Subcutaneous abdominal adipose tissue (tissue), 5 donors: Measurements from ENCODE around the gene GLB1L3.
"Not testable (repeated sequence)": the region's sequence is repeated elsewhere in the genome, so short reads cannot be mapped to it uniquely, and the experiment has no call there.

ENCODE experiments used
- H3K27ac ChIP-seq: one replicate; pipeline ENCODE4 v1.7.0; 2013; ENCODE audit warnings: low read depth, mild to moderate bottlenecking, inconsistent platforms, low read length, moderate library complexity
- H3K27me3 ChIP-seq, 5 donors: one replicate each; pipeline ENCODE4 v1.7.0; 2013; ENCODE audit warnings: low read length in 5 of 5, inconsistent platforms in 1 of 5; ENCODE audit not compliant: control insufficient read depth in 5 of 5, insufficient read depth in 4 of 5
- H3K36me3 ChIP-seq, 5 donors: one replicate each; pipeline ENCODE4 v1.7.0; 2013; ENCODE audit warnings: low read length in 5 of 5; ENCODE audit not compliant: control insufficient read depth in 5 of 5, insufficient read depth in 5 of 5
- H3K4me1 ChIP-seq, 5 donors: one replicate each; pipeline ENCODE4 v1.7.0; 2013; ENCODE audit warnings: low read length in 5 of 5, mild to moderate bottlenecking in 3 of 5, moderate library complexity in 1 of 5; ENCODE audit not compliant: control insufficient read depth in 5 of 5, insufficient read depth in 5 of 5
- H3K4me3 ChIP-seq, 5 donors: one replicate each; pipeline ENCODE4 v1.7.0; 2013; ENCODE audit warnings: low read length in 5 of 5, low read depth in 1 of 5
- H3K9ac ChIP-seq, 5 donors: one replicate each; pipeline ENCODE4 v1.7.0; 2013; ENCODE audit warnings: low read length in 5 of 5, mild to moderate bottlenecking in 4 of 5, moderate library complexity in 3 of 5
- H3K9me3 ChIP-seq, 5 donors: one replicate each; pipeline ENCODE4 v1.7.0; 2013; ENCODE audit warnings: low read length in 5 of 5; ENCODE audit not compliant: control insufficient read depth in 5 of 5
- donor health status: healthy.
- donor health status: healthy.
- donor health status: healthy.
- donor health status: healthy.
- donor health status: healthy.

GLB1L3 gene

DNA sequence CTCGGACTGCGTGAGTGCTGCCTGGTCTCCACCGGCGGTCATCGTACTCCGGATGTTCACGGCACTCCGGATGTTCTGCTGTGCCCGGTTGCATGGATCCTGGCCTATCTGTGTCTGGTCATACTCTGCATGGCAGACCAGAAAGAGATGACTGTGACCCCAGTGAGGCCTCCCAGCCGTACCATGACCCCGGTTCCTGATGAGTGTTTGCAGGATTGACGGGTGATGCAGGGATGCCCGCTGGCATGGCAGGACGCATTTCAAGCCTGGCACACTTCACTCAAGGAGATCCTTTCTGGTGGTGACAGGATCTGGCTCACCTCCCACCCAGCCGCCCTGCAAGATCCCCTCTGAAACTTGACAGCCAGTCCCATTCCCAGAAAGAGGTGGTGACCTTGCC is 61.9 kb downstream of the GLB1L3 start:
- Histone ChIP-seq H3K27ac (no peak overlapping the region), H3K9me3 (no peaks in the 10 kb centered on the region), H3K27me3 (peaks cover 0 to 11% (median 8%) of the 10 kb centered on the region in 5 donors), H3K4me1 (no peaks in the 10 kb centered on the region), H3K9ac (no peak overlapping the region), H3K4me3 (no peak overlapping the region), H3K36me3 (no peaks in the 10 kb centered on the region)

- no peaks in the 10 kb centered on the region for H3K4me1 ChIP-seq
- peaks cover 0 to 12% (median 5%) of the 10 kb centered on the region in 5 donors for H3K27me3 ChIP-seq
- H3K9me3 ChIP-seq, result no peaks in the 10 kb centered on the region
- H3K9ac ChIP-seq, result no peak overlapping the region
- no peaks in the 10 kb centered on the region for H3K36me3 ChIP-seq
- no peak overlapping the region for H3K27ac ChIP-seq
- no peak overlapping the region for H3K4me3 ChIP-seq
Measured at GRCh38 chr11:134338654-134339053, 62.5 kb downstream of the GLB1L3 start.

DNA sequence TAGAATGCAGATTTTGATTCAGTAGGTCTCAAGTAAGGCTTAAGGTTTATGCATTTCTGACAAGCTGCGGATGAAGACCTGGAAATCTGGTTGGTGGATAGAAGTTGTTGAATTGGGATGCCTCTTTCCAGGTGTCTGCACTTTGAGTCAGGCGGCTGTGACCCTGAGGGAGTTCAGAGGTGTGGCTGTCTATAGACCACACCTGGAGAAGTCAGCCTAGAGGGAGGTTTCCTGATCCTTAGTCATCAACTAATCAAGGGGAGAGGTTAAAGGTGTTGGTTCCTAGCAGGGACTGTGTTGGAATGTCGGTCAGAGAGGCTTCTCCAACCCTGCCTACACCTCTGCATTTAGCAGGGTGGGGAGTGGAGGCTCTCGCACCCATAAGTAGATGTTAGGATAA is 63.6 kb downstream of the GLB1L3 start:
- Histone ChIP-seq H3K36me3 (no peaks in the 10 kb centered on the region), H3K27me3 (peaks cover 0 to 9% (median 3%) of the 10 kb centered on the region in 5 donors), H3K9ac (no peak overlapping the region), H3K27ac (no peak overlapping the region), H3K4me1 (no peaks in the 10 kb centered on the region), H3K9me3 (no peaks in the 10 kb centered on the region), H3K4me3 (no peak overlapping the region)

DNA sequence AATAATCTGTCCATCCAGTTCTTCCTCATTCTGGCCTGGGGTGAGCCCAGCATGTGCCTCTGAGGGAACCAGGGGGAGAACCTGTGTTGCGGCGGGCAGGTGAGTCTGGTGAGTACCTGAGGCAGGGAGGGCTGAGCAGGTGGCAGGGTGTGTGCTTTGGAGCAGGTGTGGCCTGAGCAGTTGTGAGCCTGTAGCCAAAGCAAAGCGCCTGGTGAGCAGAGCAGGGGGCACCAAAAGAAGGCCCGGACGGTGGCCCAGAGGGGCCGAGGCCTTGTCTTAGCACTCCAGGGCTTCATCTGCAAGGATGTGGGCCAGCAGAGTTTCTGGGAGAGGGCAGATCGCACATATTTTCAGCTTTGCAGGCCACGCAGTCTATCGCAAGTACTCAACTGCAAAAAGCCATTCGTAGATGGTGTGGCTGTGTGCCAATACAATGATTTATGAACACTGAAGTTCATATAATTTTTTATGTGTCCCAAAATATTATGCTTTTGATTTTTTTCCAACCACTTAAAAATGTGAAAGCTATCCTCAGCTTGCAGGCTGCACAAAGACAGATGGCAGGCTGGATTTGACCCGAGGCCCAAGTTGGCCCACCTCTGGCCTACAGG is 64.3 kb downstream of the GLB1L3 start:
- no peaks in the 10 kb centered on the region for H3K4me1 ChIP-seq
- H3K27me3 ChIP-seq, result peaks cover 0 to 9% (median 3%) of the 10 kb centered on the region in 5 donors
- H3K9ac ChIP-seq, result no peak overlapping the region
- H3K27ac ChIP-seq, result no peak overlapping the region
- H3K9me3 ChIP-seq, result no peaks in the 10 kb centered on the region
- no peak overlapping the region for H3K4me3 ChIP-seq
- H3K36me3 ChIP-seq, result no peaks in the 10 kb centered on the region

- H3K27me3 ChIP-seq, result peaks cover 0 to 12% (median 5%) of the 10 kb centered on the region in 5 donors
- no peaks in the 10 kb centered on the region for H3K36me3 ChIP-seq
- H3K4me3 ChIP-seq, result no peak overlapping the region
- no peaks in the 10 kb centered on the region for H3K4me1 ChIP-seq
- no peak overlapping the region for H3K27ac ChIP-seq
- H3K9ac ChIP-seq, result no peak overlapping the region
- no peaks in the 10 kb centered on the region for H3K9me3 ChIP-seq
Measured at GRCh38 chr11:134341805-134342571, 65.8 kb downstream of the GLB1L3 start.

DNA sequence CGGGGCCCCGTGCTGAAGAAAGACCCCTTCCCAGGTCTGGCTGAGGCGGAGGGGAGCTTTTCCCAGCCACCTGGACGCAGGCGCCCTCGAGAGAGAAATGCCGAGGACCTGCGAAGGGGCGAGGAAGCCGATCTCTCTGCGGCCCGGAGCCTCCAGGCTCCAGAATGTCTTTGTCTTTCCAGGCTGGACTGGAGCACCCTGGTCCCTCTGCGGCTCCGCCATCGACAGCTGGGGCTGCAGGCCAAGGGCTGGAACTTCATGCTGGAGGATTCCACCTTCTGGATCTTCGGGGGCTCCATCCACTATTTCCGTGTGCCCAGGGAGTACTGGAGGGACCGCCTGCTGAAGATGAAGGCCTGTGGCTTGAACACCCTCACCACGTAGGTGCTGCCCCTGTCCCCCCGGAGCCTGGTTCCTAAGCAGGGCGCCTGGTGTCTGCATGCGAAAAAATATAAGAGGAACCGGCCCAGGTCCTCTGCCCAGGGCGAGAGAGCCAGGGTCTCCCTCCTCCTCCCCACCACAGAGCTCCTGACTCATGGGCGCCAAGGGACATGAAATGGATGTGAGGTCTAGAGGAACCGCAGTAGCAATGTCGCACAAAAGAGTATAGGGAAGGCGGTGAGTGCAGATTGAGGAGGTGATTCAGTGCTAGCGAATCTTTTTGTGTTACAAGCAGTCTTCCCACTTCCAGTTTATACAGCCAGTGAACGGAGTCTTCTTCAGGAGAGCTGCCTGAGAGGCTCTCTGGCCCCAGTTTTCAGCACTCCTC is 66.6 kb downstream of the GLB1L3 start:
- Histone ChIP-seq H3K4me1 (no peaks in the 10 kb centered on the region), H3K27ac (no peak overlapping the region), H3K27me3 (peaks cover 3 to 12% (median 5%) of the 10 kb centered on the region in 5 donors), H3K4me3 (no peak overlapping the region), H3K36me3 (no peaks in the 10 kb centered on the region), H3K9me3 (no peaks in the 10 kb centered on the region), H3K9ac (no peak overlapping the region)

GRCh38 chr11:134343646-134344045 is 67.5 kb downstream of the GLB1L3 start:
- Histone ChIP-seq H3K4me1 (no peaks in the 10 kb centered on the region), H3K4me3 (no peak overlapping the region), H3K27ac (no peak overlapping the region), H3K27me3 (peaks cover 3 to 12% (median 5%) of the 10 kb centered on the region in 5 donors), H3K36me3 (no peaks in the 10 kb centered on the region), H3K9ac (no peak overlapping the region), H3K9me3 (no peaks in the 10 kb centered on the region)

- not testable (repeated sequence) for H3K4me1 ChIP-seq, H3K36me3 ChIP-seq, H3K9me3 ChIP-seq, H3K9ac ChIP-seq, H3K27ac ChIP-seq, H3K4me3 ChIP-seq
- peaks cover 3 to 12% (median 5%) of the 10 kb centered on the region in 5 donors for H3K27me3 ChIP-seq
Measured at GRCh38 chr11:134344497-134345236, 68.5 kb downstream of the GLB1L3 start.

- Histone ChIP-seq H3K4me1 (no peaks in the 10 kb centered on the region), H3K27ac (no peak overlapping the region)
Measured at GRCh38 chr11:134345237-134345550, 69.0 kb downstream of the GLB1L3 start.

More at GRCh38 chr11:134345237-134345550, 69.0 kb downstream of the GLB1L3 start:
- Histone ChIP-seq H3K4me3 (no peak overlapping the region), H3K9me3 (no peaks in the 10 kb centered on the region), H3K36me3 (no peaks in the 10 kb centered on the region), H3K9ac (no peak overlapping the region), H3K27me3 (peaks cover 3 to 12% (median 5%) of the 10 kb centered on the region in 5 donors)
